AG04449 (cell line): ENCODE results near the gene NR4A2.

Source experiments
- CTCF ChIA-PET: fragments of 350-600 bp; formaldehyde crosslinking; extraction: SDS; loops from one replicate; lab custom pipeline; 2021; ENCODE audit warnings: antibody characterized with exemption; lab: Yijun Ruan, JAX
- POLR2A ChIA-PET: fragments of 400-600, 350-600 bp; formaldehyde crosslinking; extraction: SDS; loops from one replicate; lab custom pipeline; 2020; ENCODE audit warnings: antibody characterized with exemption, inconsistent platforms; lab: Yijun Ruan, JAX
- DNase-seq: peaks from one replicate; pipeline ENCODE4 v3.0.0-alpha.2; 2010; ENCODE audit warnings: low read depth, low spot score
- H3K4me3 ChIP-seq: 2 replicates; pipeline ENCODE4 v1.5.1; 2011; ENCODE audit warnings: low read depth, mild to moderate bottlenecking, control low read depth, low read length
- CTCF ChIP-seq: IDR thresholded peaks from one replicate; pipeline ENCODE4 v1.5.1; 2011; ENCODE audit warnings: mild to moderate bottlenecking, moderate library complexity, low read length, control low read depth, inconsistent platforms; ENCODE audit not compliant: insufficient read depth; ENCODE audit errors: missing control alignments

Gene NR4A2

GRCh38 chr2:156320486-156321098 is 11.9 kb downstream of the NR4A2 start:
- ChIA-PET CTCF (no interaction called here), POLR2A (no interaction called here)
- H3K4me3 ChIP-seq: peak overlapping the region; percentile 44
- no peak for DNase-seq
- no peak for TF ChIP-seq CTCF

GRCh38 chr2:156319811-156320485 is 12.6 kb downstream of the NR4A2 start:
- DNase-seq: no peak
- H3K4me3 ChIP-seq: peak overlapping the region; percentile 44
- POLR2A ChIA-PET: no interaction called here
- no peak for TF ChIP-seq CTCF
- CTCF ChIA-PET: no interaction called here

GRCh38 chr2:156317631-156318030 is 14.9 kb downstream of the NR4A2 start:
- CTCF ChIA-PET: interaction anchor here (0.8 kb wide), 1 partner anchor 17 kb away, joined by 3 read pairs; no protein-coding TSS in a partner anchor
- H3K4me3 ChIP-seq: no peak overlapping the region
- POLR2A ChIA-PET: no interaction called here
- no peak for TF ChIP-seq CTCF
- no peak for DNase-seq

GRCh38 chr2:156311976-156312375 is 20.5 kb downstream of the NR4A2 start:
- DNase-seq: no peak
- CTCF ChIA-PET: no interaction called here
- POLR2A ChIA-PET: no interaction called here
- no peak overlapping the region for H3K4me3 ChIP-seq
- no peak for TF ChIP-seq CTCF

- no peak for TF ChIP-seq CTCF
- no peak overlapping the region for H3K4me3 ChIP-seq
- no peak for DNase-seq
- CTCF ChIA-PET: interaction anchor here (1.4 kb wide), 1 partner anchor 24 kb away, joined by 5 read pairs; no protein-coding TSS in a partner anchor
- POLR2A ChIA-PET: no interaction called here
Observed at GRCh38 chr2:156310773-156311172, 21.7 kb downstream of the NR4A2 start.

GRCh38 chr2:156309917-156310316 is 22.6 kb downstream of the NR4A2 start:
- TF ChIP-seq CTCF: no peak
- CTCF ChIA-PET: interaction anchor here (1.4 kb wide), 1 partner anchor 25 kb away, joined by 5 read pairs; no protein-coding TSS in a partner anchor
- DNase-seq: no peak
- POLR2A ChIA-PET: no interaction called here
- H3K4me3 ChIP-seq: no peak overlapping the region
